Activated CD4-positive, alpha-beta T cell treated with anti-CD3 and anti-CD28 coated beads, Interleukin-2, amount 50 U/mL, for 4 hours (primary cell): ENCODE results near the gene LIMS2.

Source experiments
- DNase-seq, 2 experiments: peaks; one replicate each; pipeline ENCODE4 v3.0.0-alpha.2; 2020

The LIMS2 gene

GRCh38 chr2:127656569-127657231 lies 18.6 kb downstream of the LIMS2 start:
- DNase-seq = no peak

GRCh38 chr2:127655209-127656073 lies 19.9 kb downstream of the LIMS2 start:
- DNase-seq = no peak

GRCh38 chr2:127654838-127655175 lies 20.5 kb downstream of the LIMS2 start:
- DNase-seq = no peak

GRCh38 chr2:127654084-127654837 lies 21.1 kb downstream of the LIMS2 start:
- no peak for DNase-seq

GRCh38 chr2:127653421-127654083 lies 21.8 kb downstream of the LIMS2 start:
- DNase-seq = no peak

GRCh38 chr2:127652786-127653357 lies 22.5 kb downstream of the LIMS2 start:
- no peak for DNase-seq

GRCh38 chr2:127651971-127652550 lies 23.3 kb downstream of the LIMS2 start:
- DNase-seq = no peak

GRCh38 chr2:127651381-127651809 lies 23.9 kb downstream of the LIMS2 start:
- DNase-seq = no peak

GRCh38 chr2:127650785-127651380 lies 24.4 kb downstream of the LIMS2 start:
- no peak for DNase-seq

GRCh38 chr2:127650041-127650784 lies 25.1 kb downstream of the LIMS2 start:
- DNase-seq = no peak

GRCh38 chr2:127649684-127650040 lies 25.7 kb downstream of the LIMS2 start:
- DNase-seq = peak; percentile 85 to 90

- DNase-seq = no peak
These were observed 26.2 kb downstream of the LIMS2 start for GRCh38 chr2:127649100-127649611.

- no peak for DNase-seq
These were observed 27.0 kb downstream of the LIMS2 start for GRCh38 chr2:127648321-127648720.

GRCh38 chr2:127647242-127648190 lies 27.8 kb downstream of the LIMS2 start:
- DNase-seq = no peak

GRCh38 chr2:127646487-127647241 lies 28.7 kb downstream of the LIMS2 start:
- DNase-seq = no peak

- DNase-seq = no peak
These were observed 29.7 kb downstream of the LIMS2 start, which contains the start of gene GPR17 for GRCh38 chr2:127645395-127646291. GPR17 (plus strand) TSS chr2:127646153; CDS start chr2:127650736, 4,583 bp downstream.

GRCh38 chr2:127645026-127645394 lies 30.3 kb downstream of the LIMS2 start:
- no peak for DNase-seq
